WTC11 (cell line): ENCODE measurements around the gene KRTAP3-2. TPM values are rescaled to one million over a fixed set of nuclear protein-coding genes. Genes with fewer than 3 reads are reported as not detected.

Experiments
- ATAC-seq: fragments of 200-7000 bp; cut with Tn5 transposase; 2 replicates; pipeline ENCODE4 v1.10.0; 2021; ENCODE audit warnings: mild to moderate bottlenecking, moderate library complexity
- CTCF ChIA-PET: fragments of 300-600 bp; sonication (Branson Sonifier 250); formaldehyde crosslinking; loops from one replicate; lab custom pipeline; 2021; ENCODE audit warnings: antibody characterized with exemption; lab: Charles Lee
- POLR2A ChIA-PET: fragments of 350-600 bp; sonication (Branson Sonifier 250); formaldehyde crosslinking; loops from one replicate; lab custom pipeline; 2021; ENCODE audit warnings: antibody characterized with exemption; lab: Charles Lee
- DNase-seq: peaks from one replicate; pipeline ENCODE4 v3.0.0; 2021; ENCODE audit warnings: low spot score
- H3K27ac Mint-ChIP-seq: 2 replicates; pipeline ENCODE4 v1.8.0; 2021; ENCODE audit warnings: mixed read lengths
- H3K27me3 Mint-ChIP-seq: 2 replicates; pipeline ENCODE4 v1.8.0; 2021; ENCODE audit warnings: low read depth, mild to moderate bottlenecking, moderate library complexity, mixed read lengths
- H3K36me3 Mint-ChIP-seq: 2 replicates; pipeline ENCODE4 v1.8.0; 2021; ENCODE audit warnings: mixed read lengths
- H3K4me1 Mint-ChIP-seq: 2 replicates; pipeline ENCODE4 v1.8.0; 2022; ENCODE audit warnings: mixed read lengths
- H3K4me3 Mint-ChIP-seq: 2 replicates; pipeline ENCODE4 v1.8.0; 2021; ENCODE audit warnings: mild to moderate bottlenecking, moderate library complexity, mixed read lengths
- H3K9me3 Mint-ChIP-seq: 2 replicates; pipeline ENCODE4 v1.8.0; 2021; ENCODE audit warnings: mixed read lengths
- FOXK1 ChIP-seq: sonication (generic); formaldehyde crosslinking; IDR thresholded peaks from 2 replicates; pipeline ENCODE4 v1.8.0; 2022; ENCODE audit warnings: mild to moderate bottlenecking, moderate library complexity, missing genetic modification reagents
- GABPB1 ChIP-seq: sonication (generic); formaldehyde crosslinking; IDR thresholded peaks from 2 replicates; pipeline ENCODE4 v1.8.1; 2023; ENCODE audit warnings: mild to moderate bottlenecking, missing genetic modification reagents
- IRF2 ChIP-seq: sonication (generic); formaldehyde crosslinking; IDR thresholded peaks from 2 replicates; pipeline ENCODE4 v1.8.0; 2022; ENCODE audit warnings: low read depth, missing genetic modification reagents, borderline replicate concordance
- KAT7 ChIP-seq: sonication (generic); formaldehyde crosslinking; IDR thresholded peaks from 2 replicates; pipeline ENCODE4 v1.8.1; 2023; ENCODE audit warnings: missing genetic modification reagents, mild to moderate bottlenecking, borderline replicate concordance
- MXD4 ChIP-seq: fragments of 250-450 bp; sonication (Bioruptor Pico); IDR thresholded peaks from 2 replicates; pipeline ENCODE4 v1.8.0; 2021; ENCODE audit warnings: mild to moderate bottlenecking, moderate library complexity, borderline replicate concordance
- NFATC4 ChIP-seq: fragments of 250-450 bp; sonication (Bioruptor Pico); IDR thresholded peaks from 2 replicates; pipeline ENCODE4 v1.9.0; 2021; ENCODE audit warnings: mild to moderate bottlenecking
- NR1H2 ChIP-seq: sonication (generic); formaldehyde crosslinking; IDR thresholded peaks from 2 replicates; pipeline ENCODE4 v1.9.0; 2021; ENCODE audit warnings: mild to moderate bottlenecking, moderate library complexity, missing genetic modification reagents
- PRRX2 ChIP-seq: fragments of 250-450 bp; sonication (Bioruptor Pico); IDR thresholded peaks from 2 replicates; pipeline ENCODE4 v1.8.0; 2021; ENCODE audit warnings: mild to moderate bottlenecking
- TCF7 ChIP-seq: sonication (generic); formaldehyde crosslinking; IDR thresholded peaks from 2 replicates; pipeline ENCODE4 v1.8.0; 2022; ENCODE audit warnings: mild to moderate bottlenecking, low read depth, missing genetic modification reagents, moderate library complexity
- ZNF219 ChIP-seq: sonication (generic); formaldehyde crosslinking; IDR thresholded peaks from 2 replicates; pipeline ENCODE4 v1.8.0; 2023; ENCODE audit warnings: missing genetic modification reagents, mild to moderate bottlenecking, borderline replicate concordance
- ZNF232 ChIP-seq: sonication (generic); formaldehyde crosslinking; IDR thresholded peaks from 2 replicates; pipeline ENCODE4 v1.8.0; 2022; ENCODE audit warnings: mild to moderate bottlenecking, missing genetic modification reagents
- ZNF263 ChIP-seq: sonication (generic); formaldehyde crosslinking; IDR thresholded peaks from 2 replicates; pipeline ENCODE4 v1.8.1; 2022; ENCODE audit warnings: low read depth, mild to moderate bottlenecking, moderate library complexity, missing genetic modification reagents
- ZNF423 ChIP-seq: fragments of 250-450 bp; sonication (Bioruptor Pico); IDR thresholded peaks from 2 replicates; pipeline ENCODE4 v2.1.2; 2022; ENCODE audit warnings: mild to moderate bottlenecking, moderate library complexity
- total RNA-seq: library from RNA; stranded (reverse); gene quantifications from 3 replicates; pipeline ENCODE4 v1.2.3, GENCODE V29; 2021
- TF ChIP-seq, protein P1 (sequence below): fragments of 250-450 bp; sonication (Bioruptor Pico); IDR thresholded peaks from 2 replicates; pipeline ENCODE4 v2.1.2; 2022; ENCODE audit warnings: mild to moderate bottlenecking, moderate library complexity
- TF ChIP-seq, protein P2 (sequence below): sonication (generic); formaldehyde crosslinking; IDR thresholded peaks from 2 replicates; pipeline ENCODE4 v1.8.0; 2022; ENCODE audit warnings: mild to moderate bottlenecking, missing genetic modification reagents
- TF ChIP-seq, protein P3 (sequence below): sonication (generic); formaldehyde crosslinking; IDR thresholded peaks from 2 replicates; pipeline ENCODE4 v1.8.1; 2023; ENCODE audit warnings: mild to moderate bottlenecking, missing genetic modification reagents, moderate library complexity
- TF ChIP-seq, protein P4 (sequence below): sonication (generic); formaldehyde crosslinking; IDR thresholded peaks from 2 replicates; pipeline ENCODE4 v1.8.1; 2023; ENCODE audit warnings: mild to moderate bottlenecking, moderate library complexity, missing genetic modification reagents
- TF ChIP-seq, protein P5 (sequence below): sonication (generic); formaldehyde crosslinking; IDR thresholded peaks from 2 replicates; pipeline ENCODE4 v1.8.1; 2023; ENCODE audit warnings: mild to moderate bottlenecking, missing genetic modification reagents, moderate library complexity
- TF ChIP-seq, protein P6 (sequence below): sonication (generic); formaldehyde crosslinking; IDR thresholded peaks from 2 replicates; pipeline ENCODE4 v1.8.0; 2022; ENCODE audit warnings: mild to moderate bottlenecking, missing genetic modification reagents
- TF ChIP-seq, protein P7 (sequence below): sonication (generic); formaldehyde crosslinking; IDR thresholded peaks from 2 replicates; pipeline ENCODE4 v1.8.0; 2022; ENCODE audit warnings: mild to moderate bottlenecking, missing genetic modification reagents
- TF ChIP-seq, protein P8 (sequence below): sonication (generic); formaldehyde crosslinking; IDR thresholded peaks from 2 replicates; pipeline ENCODE4 v1.8.0; 2022; ENCODE audit warnings: missing genetic modification reagents
- TF ChIP-seq, protein P9 (sequence below): sonication (generic); formaldehyde crosslinking; IDR thresholded peaks from 2 replicates; pipeline ENCODE4 v1.8.1; 2022; ENCODE audit warnings: missing genetic modification reagents, borderline replicate concordance

KRTAP3-2 gene
- total RNA-seq, 1 experiment from 2014 or later = not detected

DNA sequence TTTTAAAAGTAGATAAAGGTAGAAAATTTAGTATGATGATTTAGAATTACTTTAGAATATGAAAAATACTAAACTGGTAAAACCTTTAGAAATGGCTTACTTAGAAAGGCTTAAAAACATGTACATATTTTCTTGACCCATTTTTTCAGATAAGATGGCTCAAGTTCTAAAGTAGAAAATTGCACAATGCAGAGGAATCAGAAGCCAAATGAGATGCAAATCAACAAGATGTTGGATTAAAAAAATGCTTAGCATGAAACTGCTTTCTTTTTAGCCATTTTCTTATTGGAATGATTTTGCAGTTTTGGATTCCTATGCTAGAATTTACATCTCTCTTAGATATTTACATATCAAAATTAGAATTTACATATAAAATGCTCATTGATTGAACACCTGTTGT, 10.7 kb upstream of the KRTAP3-2 start:
- Mint-ChIP-seq H3K27ac (no peak overlapping the region), H3K9me3 (0 out of 2 replicates have a peak, but pooled peaks cover 7% of the 10 kb centered on the region), H3K4me1 (peaks cover 15% of the 10 kb centered on the region), H3K36me3 (no peaks in the 10 kb centered on the region), H3K4me3 (no peak overlapping the region), H3K27me3 (no peaks in the 10 kb centered on the region)
- ChIA-PET CTCF (no interaction called here), POLR2A (no interaction called here)
- TF ChIP-seq GABPB1 (CRISPR knock-in tag) (no peak), ZNF232 (CRISPR knock-in tag) (no peak), ZNF263 (CRISPR knock-in tag) (no peak), KAT7 (CRISPR knock-in tag) (no peak), FOXK1 (CRISPR knock-in tag) (no peak)
- TF ChIP-seq, protein P1, sequence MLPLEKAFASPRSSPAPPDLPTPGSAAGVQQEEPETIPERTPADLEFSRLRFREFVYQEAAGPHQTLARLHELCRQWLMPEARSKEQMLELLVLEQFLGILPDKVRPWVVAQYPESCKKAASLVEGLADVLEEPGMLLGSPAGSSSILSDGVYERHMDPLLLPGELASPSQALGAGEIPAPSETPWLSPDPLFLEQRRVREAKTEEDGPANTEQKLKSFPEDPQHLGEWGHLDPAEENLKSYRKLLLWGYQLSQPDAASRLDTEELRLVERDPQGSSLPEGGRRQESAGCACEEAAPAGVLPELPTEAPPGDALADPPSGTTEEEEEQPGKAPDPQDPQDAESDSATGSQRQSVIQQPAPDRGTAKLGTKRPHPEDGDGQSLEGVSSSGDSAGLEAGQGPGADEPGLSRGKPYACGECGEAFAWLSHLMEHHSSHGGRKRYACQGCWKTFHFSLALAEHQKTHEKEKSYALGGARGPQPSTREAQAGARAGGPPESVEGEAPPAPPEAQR (CRISPR knock-in tag) = no peak
- TF ChIP-seq, protein P2, sequence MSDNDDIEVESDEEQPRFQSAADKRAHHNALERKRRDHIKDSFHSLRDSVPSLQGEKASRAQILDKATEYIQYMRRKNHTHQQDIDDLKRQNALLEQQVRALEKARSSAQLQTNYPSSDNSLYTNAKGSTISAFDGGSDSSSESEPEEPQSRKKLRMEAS (CRISPR knock-in tag) = no peak
- TF ChIP-seq, protein P3, sequence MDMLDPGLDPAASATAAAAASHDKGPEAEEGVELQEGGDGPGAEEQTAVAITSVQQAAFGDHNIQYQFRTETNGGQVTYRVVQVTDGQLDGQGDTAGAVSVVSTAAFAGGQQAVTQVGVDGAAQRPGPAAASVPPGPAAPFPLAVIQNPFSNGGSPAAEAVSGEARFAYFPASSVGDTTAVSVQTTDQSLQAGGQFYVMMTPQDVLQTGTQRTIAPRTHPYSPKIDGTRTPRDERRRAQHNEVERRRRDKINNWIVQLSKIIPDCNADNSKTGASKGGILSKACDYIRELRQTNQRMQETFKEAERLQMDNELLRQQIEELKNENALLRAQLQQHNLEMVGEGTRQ = no peak
- TF ChIP-seq, protein P4, sequence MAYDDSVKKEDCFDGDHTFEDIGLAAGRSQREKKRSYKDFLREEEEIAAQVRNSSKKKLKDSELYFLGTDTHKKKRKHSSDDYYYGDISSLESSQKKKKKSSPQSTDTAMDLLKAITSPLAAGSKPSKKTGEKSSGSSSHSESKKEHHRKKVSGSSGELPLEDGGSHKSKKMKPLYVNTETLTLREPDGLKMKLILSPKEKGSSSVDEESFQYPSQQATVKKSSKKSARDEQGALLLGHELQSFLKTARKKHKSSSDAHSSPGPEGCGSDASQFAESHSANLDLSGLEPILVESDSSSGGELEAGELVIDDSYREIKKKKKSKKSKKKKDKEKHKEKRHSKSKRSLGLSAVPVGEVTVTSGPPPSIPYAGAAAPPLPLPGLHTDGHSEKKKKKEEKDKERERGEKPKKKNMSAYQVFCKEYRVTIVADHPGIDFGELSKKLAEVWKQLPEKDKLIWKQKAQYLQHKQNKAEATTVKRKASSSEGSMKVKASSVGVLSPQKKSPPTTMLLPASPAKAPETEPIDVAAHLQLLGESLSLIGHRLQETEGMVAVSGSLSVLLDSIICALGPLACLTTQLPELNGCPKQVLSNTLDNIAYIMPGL (CRISPR knock-in tag) = no peak
- no peak for ATAC-seq
- no peak for DNase-seq

DNA sequence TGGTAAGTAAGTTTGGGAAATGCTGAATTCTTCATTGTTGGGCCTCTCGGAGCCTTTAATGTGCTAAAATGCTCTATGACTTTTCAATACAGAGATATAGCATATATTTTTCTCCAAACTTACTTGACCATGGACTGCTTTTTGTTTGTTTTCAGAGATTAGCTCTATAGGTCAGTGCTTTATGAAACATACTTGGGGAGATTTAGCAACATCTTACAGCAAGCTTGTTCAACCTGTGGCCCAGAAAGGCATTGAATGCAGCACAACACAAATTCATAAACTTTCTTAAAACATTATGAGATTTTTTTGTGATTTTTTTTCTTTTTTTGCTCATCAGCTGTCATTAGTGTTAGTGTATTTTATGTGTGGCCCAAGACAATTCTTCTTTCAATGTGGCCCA, 10.2 kb upstream of the KRTAP3-2 start:
- H3K4me1 Mint-ChIP-seq = peaks cover 15% of the 10 kb centered on the region
- no peak overlapping the region for H3K27ac Mint-ChIP-seq
- ATAC-seq (no peak), DNase-seq (no peak)
- POLR2A ChIA-PET = no interaction called here
- H3K4me3 Mint-ChIP-seq = no peak overlapping the region
- no peaks in the 10 kb centered on the region for H3K27me3 Mint-ChIP-seq
- H3K9me3 Mint-ChIP-seq = 0 out of 2 replicates have a peak, but pooled peaks cover 7% of the 10 kb centered on the region
- CTCF ChIA-PET = no interaction called here
- no peaks in the 10 kb centered on the region for H3K36me3 Mint-ChIP-seq
- no peak for TF ChIP-seq ZNF423 (CRISPR knock-in tag)
- TF ChIP-seq, protein P5, sequence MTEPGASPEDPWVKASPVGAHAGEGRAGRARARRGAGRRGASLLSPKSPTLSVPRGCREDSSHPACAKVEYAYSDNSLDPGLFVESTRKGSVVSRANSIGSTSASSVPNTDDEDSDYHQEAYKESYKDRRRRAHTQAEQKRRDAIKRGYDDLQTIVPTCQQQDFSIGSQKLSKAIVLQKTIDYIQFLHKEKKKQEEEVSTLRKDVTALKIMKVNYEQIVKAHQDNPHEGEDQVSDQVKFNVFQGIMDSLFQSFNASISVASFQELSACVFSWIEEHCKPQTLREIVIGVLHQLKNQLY = no peak
- TF ChIP-seq NFATC4 = no peak
- no peak for TF ChIP-seq TCF7
- no peak for TF ChIP-seq MXD4 (CRISPR knock-in tag)
- TF ChIP-seq PRRX2 = no peak
- no peak for TF ChIP-seq IRF2
- no peak for TF ChIP-seq ZNF219
- TF ChIP-seq NR1H2 (CRISPR knock-in tag) = no peak
- TF ChIP-seq, protein P6, sequence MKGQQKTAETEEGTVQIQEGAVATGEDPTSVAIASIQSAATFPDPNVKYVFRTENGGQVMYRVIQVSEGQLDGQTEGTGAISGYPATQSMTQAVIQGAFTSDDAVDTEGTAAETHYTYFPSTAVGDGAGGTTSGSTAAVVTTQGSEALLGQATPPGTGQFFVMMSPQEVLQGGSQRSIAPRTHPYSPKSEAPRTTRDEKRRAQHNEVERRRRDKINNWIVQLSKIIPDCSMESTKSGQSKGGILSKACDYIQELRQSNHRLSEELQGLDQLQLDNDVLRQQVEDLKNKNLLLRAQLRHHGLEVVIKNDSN = no peak
- TF ChIP-seq, protein P7, sequence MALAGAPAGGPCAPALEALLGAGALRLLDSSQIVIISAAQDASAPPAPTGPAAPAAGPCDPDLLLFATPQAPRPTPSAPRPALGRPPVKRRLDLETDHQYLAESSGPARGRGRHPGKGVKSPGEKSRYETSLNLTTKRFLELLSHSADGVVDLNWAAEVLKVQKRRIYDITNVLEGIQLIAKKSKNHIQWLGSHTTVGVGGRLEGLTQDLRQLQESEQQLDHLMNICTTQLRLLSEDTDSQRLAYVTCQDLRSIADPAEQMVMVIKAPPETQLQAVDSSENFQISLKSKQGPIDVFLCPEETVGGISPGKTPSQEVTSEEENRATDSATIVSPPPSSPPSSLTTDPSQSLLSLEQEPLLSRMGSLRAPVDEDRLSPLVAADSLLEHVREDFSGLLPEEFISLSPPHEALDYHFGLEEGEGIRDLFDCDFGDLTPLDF (CRISPR knock-in tag) = no peak
- TF ChIP-seq, protein P8, sequence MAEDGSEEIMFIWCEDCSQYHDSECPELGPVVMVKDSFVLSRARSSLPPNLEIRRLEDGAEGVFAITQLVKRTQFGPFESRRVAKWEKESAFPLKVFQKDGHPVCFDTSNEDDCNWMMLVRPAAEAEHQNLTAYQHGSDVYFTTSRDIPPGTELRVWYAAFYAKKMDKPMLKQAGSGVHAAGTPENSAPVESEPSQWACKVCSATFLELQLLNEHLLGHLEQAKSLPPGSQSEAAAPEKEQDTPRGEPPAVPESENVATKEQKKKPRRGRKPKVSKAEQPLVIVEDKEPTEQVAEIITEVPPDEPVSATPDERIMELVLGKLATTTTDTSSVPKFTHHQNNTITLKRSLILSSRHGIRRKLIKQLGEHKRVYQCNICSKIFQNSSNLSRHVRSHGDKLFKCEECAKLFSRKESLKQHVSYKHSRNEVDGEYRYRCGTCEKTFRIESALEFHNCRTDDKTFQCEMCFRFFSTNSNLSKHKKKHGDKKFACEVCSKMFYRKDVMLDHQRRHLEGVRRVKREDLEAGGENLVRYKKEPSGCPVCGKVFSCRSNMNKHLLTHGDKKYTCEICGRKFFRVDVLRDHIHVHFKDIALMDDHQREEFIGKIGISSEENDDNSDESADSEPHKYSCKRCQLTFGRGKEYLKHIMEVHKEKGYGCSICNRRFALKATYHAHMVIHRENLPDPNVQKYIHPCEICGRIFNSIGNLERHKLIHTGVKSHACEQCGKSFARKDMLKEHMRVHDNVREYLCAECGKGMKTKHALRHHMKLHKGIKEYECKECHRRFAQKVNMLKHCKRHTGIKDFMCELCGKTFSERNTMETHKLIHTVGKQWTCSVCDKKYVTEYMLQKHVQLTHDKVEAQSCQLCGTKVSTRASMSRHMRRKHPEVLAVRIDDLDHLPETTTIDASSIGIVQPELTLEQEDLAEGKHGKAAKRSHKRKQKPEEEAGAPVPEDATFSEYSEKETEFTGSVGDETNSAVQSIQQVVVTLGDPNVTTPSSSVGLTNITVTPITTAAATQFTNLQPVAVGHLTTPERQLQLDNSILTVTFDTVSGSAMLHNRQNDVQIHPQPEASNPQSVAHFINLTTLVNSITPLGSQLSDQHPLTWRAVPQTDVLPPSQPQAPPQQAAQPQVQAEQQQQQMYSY = no peak
- TF ChIP-seq, protein P9, sequence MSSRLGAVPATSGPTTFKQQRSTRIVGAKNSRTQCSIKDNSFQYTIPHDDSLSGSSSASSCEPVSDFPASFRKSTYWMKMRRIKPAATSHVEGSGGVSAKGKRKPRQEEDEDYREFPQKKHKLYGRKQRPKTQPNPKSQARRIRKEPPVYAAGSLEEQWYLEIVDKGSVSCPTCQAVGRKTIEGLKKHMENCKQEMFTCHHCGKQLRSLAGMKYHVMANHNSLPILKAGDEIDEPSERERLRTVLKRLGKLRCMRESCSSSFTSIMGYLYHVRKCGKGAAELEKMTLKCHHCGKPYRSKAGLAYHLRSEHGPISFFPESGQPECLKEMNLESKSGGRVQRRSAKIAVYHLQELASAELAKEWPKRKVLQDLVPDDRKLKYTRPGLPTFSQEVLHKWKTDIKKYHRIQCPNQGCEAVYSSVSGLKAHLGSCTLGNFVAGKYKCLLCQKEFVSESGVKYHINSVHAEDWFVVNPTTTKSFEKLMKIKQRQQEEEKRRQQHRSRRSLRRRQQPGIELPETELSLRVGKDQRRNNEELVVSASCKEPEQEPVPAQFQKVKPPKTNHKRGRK (CRISPR knock-in tag) = no peak
